ENCODE results near the gene LASP1. TPM values are rescaled to one million over a fixed set of nuclear protein-coding genes. Genes with fewer than 3 reads are reported as not detected.

LASP1 gene
- total RNA-seq, 4 donors from 2014 or later, result 51.8 to 76.2 (median 63.9) TPM

GRCh38 chr17:38919316-38920078 lies 49.6 kb downstream of the LASP1 start:
- peak; percentile 12 to 68 for DNase-seq (ENCODE audit: low spot score in 2 of 2)
- intact Hi-C loops (cut with DNase I; ENCODE audit: low total_unique reads), result no loop called here
- no peak for TF ChIP-seq CTCF (IDR thresholded peaks at IDR 0.05)
- no peak for TF ChIP-seq POLR2A (IDR thresholded peaks at IDR 0.05)
- 95% methylated on average over 16 of the region's 16 CpGs for WGBS, 2 donors
- H3K4me3 ChIP-seq (ENCODE audit: low read depth, poor library complexity, severe bottlenecking), result no peak overlapping the region

GRCh38 chr17:38920374-38921291 lies 50.8 kb downstream of the LASP1 start:
- DNase-seq (ENCODE audit: low spot score in 2 of 2), result peak; percentile 11 to 67
- 74 to 75% methylated on average over 9 of the region's 9 CpGs for WGBS, 2 donors
- intact Hi-C loops (cut with DNase I; ENCODE audit: low total_unique reads), result no loop called here
- no peak overlapping the region for H3K4me3 ChIP-seq (ENCODE audit: low read depth, poor library complexity, severe bottlenecking)
- no peak for TF ChIP-seq CTCF (IDR thresholded peaks at IDR 0.05)
- no peak for TF ChIP-seq POLR2A (IDR thresholded peaks at IDR 0.05)

GRCh38 chr17:38921756-38922411 lies 52.0 kb downstream of the LASP1 start:
- 64 to 67% methylated on average over 13 of the region's 13 CpGs for WGBS, 2 donors
- DNase-seq (ENCODE audit: low spot score in 2 of 2), result peak; percentile 11 to 76
- TF ChIP-seq CTCF (IDR thresholded peaks at IDR 0.05) (no peak), POLR2A (IDR thresholded peaks at IDR 0.05) (no peak)
- intact Hi-C loops (cut with DNase I; ENCODE audit: low total_unique reads), result no loop called here
- H3K4me3 ChIP-seq (ENCODE audit: low read depth, poor library complexity, severe bottlenecking), result no peak overlapping the region

GRCh38 chr17:38922538-38923297 lies 52.9 kb downstream of the LASP1 start:
- H3K4me3 ChIP-seq (ENCODE audit: low read depth, poor library complexity, severe bottlenecking), result no peak overlapping the region
- 51 to 54% methylated on average over 6 of the region's 6 CpGs for WGBS, 2 donors
- peak; percentile 55 to 88 for DNase-seq (ENCODE audit: low spot score in 2 of 2)
- intact Hi-C loops (cut with DNase I; ENCODE audit: low total_unique reads), result no loop called here
- TF ChIP-seq CTCF (IDR thresholded peaks at IDR 0.05) (no peak), POLR2A (IDR thresholded peaks at IDR 0.05) (no peak)
